Pancreas (tissue), 10 donors: ENCODE data around the gene S100A6. TPM values are rescaled to one million over a fixed set of nuclear protein-coding genes. Genes with fewer than 3 reads are reported as not detected.
"Not testable (repeated sequence)": the region's sequence is repeated elsewhere in the genome, so short reads cannot be mapped to it uniquely, and the experiment has no call there.

Source experiments
- ATAC-seq, 4 donors: fragments of 200-7000 bp; cut with Tn5 transposase; one replicate each; pipeline versions ENCODE4 v1.8.0 to v1.9.1; 2020; ENCODE audit warnings: mild to moderate bottlenecking in 4 of 4, moderate library complexity in 4 of 4
- DNase-seq, 6 donors: peaks; one replicate each; pipeline ENCODE4 v3.0.0-alpha.2; 2020
- FAIRE-seq: peaks from 2 replicates; lab custom pipeline; 2012; peaks lifted over from hg19 to GRCh38; lab: Jason Lieb, UNC
- H3K27ac ChIP-seq, 4 donors: fragments of 200-600 bp; sonication (generic); 1 replicate in 3 of 4; 2 replicates in 1 of 4; pipeline versions ENCODE4 v1.5.0 to v1.8.0; 2020
- H3K27me3 ChIP-seq, 4 donors: fragments of 200-600 bp; one replicate each; pipeline ENCODE4 v1.8.0; 2021
- H3K36me3 ChIP-seq, 3 donors: fragments of 200-600 bp; sonication (generic) in 1 of 3; one replicate each; pipeline versions ENCODE4 v1.5.0 to v1.8.0; 2020 to 2021
- H3K4me1 ChIP-seq, 3 donors: fragments of 200-600 bp; one replicate each; pipeline ENCODE4 v1.8.0; 2021
- H3K4me3 ChIP-seq, 4 donors: fragments of 200-600 bp; sonication (generic) in 2 of 4; one replicate each; pipeline versions ENCODE4 v1.5.0 to v1.8.0; 2020 to 2021
- H3K9me3 ChIP-seq, 4 donors: fragments of 200-600 bp; one replicate each; pipeline ENCODE4 v1.8.0; 2021
- WGBS, 2 donors: extraction: QIAGEN DNeasy Blood & Tissue Kit; methylation state at CpG; one replicate each; pipeline ENCODE4 v1.1.7; 2013; 5-methylcytosine and 5-hydroxymethylcytosine counted together
- intact Hi-C, 3 donors: fragments of 100-400 bp; cut with DNase I; formaldehyde crosslinking; loops; one replicate each; pipeline versions ENCODE4 v1.11.1 to v1.14.2; 2022
- polyA plus RNA-seq, 2 donors: library from polyadenylated mRNA; stranded (reverse); fragments of 200-250 nt; gene quantifications; one replicate each; pipeline ENCODE4 v1.2.3, GENCODE V29; 2013
- total RNA-seq, 6 donors: library from RNA; stranded (reverse); fragmentation: NEBNext Ultra II Directional in 4 of 6; extraction: Animal tissue kit (Norgen Biotek cat#: 25700) in 4 of 6; gene quantifications; one replicate each; pipeline versions ENCODE4 v1.2.1 to v1.2.4, GENCODE V29; 2021 to 2023
- TF ChIP-seq, protein P1 (sequence below), 4 donors: fragments of 200-600 bp; sonication (generic) in 3 of 4; IDR thresholded peaks; one replicate each; pipeline versions ENCODE4 v1.5.0 to v1.8.0; 2021; ENCODE audit warnings: antibody characterized with exemption in 4 of 4
- donor health status: healthy with polysubstance abuse.
- donor health status: DM: no; HTN: no; CAD: no; lungs with moderate emphysema.
- donor health status: DM: no; HTN: no; CAD: no.
- donor health status: control.
- donor health status: control.
- donor health status: Bipolar disorder and iron deficiency.
- donor health status: DM: yes; HTN: yes; CAD: no.
- donor health status: DM: no; HTN: no; CAD: no.
- donor health status: DM: no; HTN: no; CAD: no.
- donor health status: DM: yes; HTN: yes; CAD: no.

The S100A6 gene
- total and polyA plus RNA-seq, 8 donors = 21.4 to 495 (median 105) TPM

- H3K36me3 ChIP-seq = no peaks in the 10 kb centered on the region
- H3K4me3 ChIP-seq = no peak overlapping the region
- no peaks in the 10 kb centered on the region for H3K9me3 ChIP-seq
- no peak overlapping the region for H3K27ac ChIP-seq
- ATAC-seq (no peak), FAIRE-seq (no peak), DNase-seq (no peak)
- WGBS, 2 donors = 83 to 90% methylated on average over 3 of the region's 3 CpGs
- H3K27me3 ChIP-seq = no peaks in the 10 kb centered on the region
- TF ChIP-seq, protein P1, sequence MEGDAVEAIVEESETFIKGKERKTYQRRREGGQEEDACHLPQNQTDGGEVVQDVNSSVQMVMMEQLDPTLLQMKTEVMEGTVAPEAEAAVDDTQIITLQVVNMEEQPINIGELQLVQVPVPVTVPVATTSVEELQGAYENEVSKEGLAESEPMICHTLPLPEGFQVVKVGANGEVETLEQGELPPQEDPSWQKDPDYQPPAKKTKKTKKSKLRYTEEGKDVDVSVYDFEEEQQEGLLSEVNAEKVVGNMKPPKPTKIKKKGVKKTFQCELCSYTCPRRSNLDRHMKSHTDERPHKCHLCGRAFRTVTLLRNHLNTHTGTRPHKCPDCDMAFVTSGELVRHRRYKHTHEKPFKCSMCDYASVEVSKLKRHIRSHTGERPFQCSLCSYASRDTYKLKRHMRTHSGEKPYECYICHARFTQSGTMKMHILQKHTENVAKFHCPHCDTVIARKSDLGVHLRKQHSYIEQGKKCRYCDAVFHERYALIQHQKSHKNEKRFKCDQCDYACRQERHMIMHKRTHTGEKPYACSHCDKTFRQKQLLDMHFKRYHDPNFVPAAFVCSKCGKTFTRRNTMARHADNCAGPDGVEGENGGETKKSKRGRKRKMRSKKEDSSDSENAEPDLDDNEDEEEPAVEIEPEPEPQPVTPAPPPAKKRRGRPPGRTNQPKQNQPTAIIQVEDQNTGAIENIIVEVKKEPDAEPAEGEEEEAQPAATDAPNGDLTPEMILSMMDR (IDR thresholded peaks at IDR 0.05) = no peak
- H3K4me1 ChIP-seq = no peaks in the 10 kb centered on the region
- intact Hi-C loops = no loop called here
Measured at GRCh38 chr1:153531638-153532037, 4.2 kb downstream of the S100A6 start.

GRCh38 chr1:153527683-153528040, 8.1 kb downstream of the S100A6 start:
- FAIRE-seq = no peak
- Histone ChIP-seq H3K27me3 (no peaks in the 10 kb centered on the region), H3K4me1 (no peaks in the 10 kb centered on the region), H3K9me3 (no peaks in the 10 kb centered on the region), H3K4me3 (no peak overlapping the region), H3K27ac (no peak overlapping the region), H3K36me3 (no peaks in the 10 kb centered on the region)
- no peak for DNase-seq
- no peak for ATAC-seq
- intact Hi-C loops = no loop called here
- TF ChIP-seq, protein P1 (IDR thresholded peaks at IDR 0.05) = no peak
- WGBS, 2 donors = 85 to 88% methylated on average over 5 of the region's 5 CpGs

DNA sequence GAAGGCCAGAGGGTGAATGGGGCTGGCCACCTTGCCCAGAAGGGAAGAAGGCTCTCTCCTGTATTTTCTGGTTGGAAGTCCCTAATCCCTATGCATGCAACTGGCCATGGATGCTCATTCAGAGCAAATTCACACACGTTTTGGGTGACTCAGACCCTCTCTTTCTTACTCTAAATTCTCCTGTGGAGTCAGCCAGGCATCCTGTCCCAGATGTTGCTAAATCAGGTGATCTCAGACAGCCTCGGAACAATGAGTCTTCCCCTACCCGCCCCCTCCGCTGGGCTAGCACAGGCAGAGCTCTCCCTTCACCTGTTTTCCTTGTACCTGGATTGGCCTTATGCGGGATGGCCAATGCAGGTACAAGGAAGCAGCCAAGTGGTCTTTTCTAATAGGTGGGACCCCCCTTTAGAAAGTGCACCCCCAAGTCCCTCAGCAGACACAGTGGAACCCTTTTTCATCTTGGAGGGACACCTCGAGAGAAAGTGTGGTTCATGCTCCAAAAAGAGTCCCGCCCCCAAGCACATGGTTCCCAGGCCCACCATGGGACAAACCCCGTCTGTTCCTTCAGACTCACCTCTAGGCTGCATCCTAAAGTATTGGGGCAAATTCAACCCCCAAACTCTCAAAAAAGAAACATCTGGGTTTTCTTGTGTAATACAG, 8.6 kb downstream of the S100A6 start:
- no peak for DNase-seq
- 82 to 86% methylated on average over 8 of the region's 8 CpGs for WGBS, 2 donors
- intact Hi-C loops = no loop called here
- no peaks in the 10 kb centered on the region for H3K4me1 ChIP-seq
- peak in 1 of 4 donors; percentile 18 for ATAC-seq
- TF ChIP-seq, protein P1 (IDR thresholded peaks at IDR 0.05) = no peak
- FAIRE-seq = no peak
- H3K27ac ChIP-seq = no peak overlapping the region
- no peaks in the 10 kb centered on the region for H3K27me3 ChIP-seq
- no peak overlapping the region for H3K4me3 ChIP-seq
- no peaks in the 10 kb centered on the region for H3K36me3 ChIP-seq
- H3K9me3 ChIP-seq = no peaks in the 10 kb centered on the region

- FAIRE-seq (no peak), ATAC-seq (peak in 3 of 4 donors; percentile 21 to 38 (median 35)), DNase-seq (no peak)
- Histone ChIP-seq H3K27me3 (no peaks in the 10 kb centered on the region), H3K4me1 (no peaks in the 10 kb centered on the region), H3K4me3 (no peak overlapping the region), H3K27ac (no peak overlapping the region), H3K9me3 (no peaks in the 10 kb centered on the region), H3K36me3 (no peaks in the 10 kb centered on the region)
- intact Hi-C loops = no loop called here
- 20 to 22% methylated on average over 8 of the region's 8 CpGs for WGBS, 2 donors
- TF ChIP-seq, protein P1 (IDR thresholded peaks at IDR 0.05) = no peak
Measured at GRCh38 chr1:153526132-153526543, 9.7 kb downstream of the S100A6 start.

GRCh38 chr1:153525088-153525728, 10.6 kb downstream of the S100A6 start:
- intact Hi-C loops = no loop called here
- 54 to 56% methylated on average over 3 of the region's 3 CpGs for WGBS, 2 donors
- Histone ChIP-seq H3K27ac (no peak overlapping the region), H3K27me3 (no peaks in the 10 kb centered on the region), H3K36me3 (no peaks in the 10 kb centered on the region), H3K4me1 (peaks cover 0 to 5% (median 0%) of the 10 kb centered on the region in 3 donors), H3K9me3 (no peaks in the 10 kb centered on the region), H3K4me3 (no peak overlapping the region)
- TF ChIP-seq, protein P1 (IDR thresholded peaks at IDR 0.05) = no peak
- FAIRE-seq = no peak
- ATAC-seq = peak in 3 of 4 donors; percentile 24 to 48 (median 41)
- no peak for DNase-seq

DNA sequence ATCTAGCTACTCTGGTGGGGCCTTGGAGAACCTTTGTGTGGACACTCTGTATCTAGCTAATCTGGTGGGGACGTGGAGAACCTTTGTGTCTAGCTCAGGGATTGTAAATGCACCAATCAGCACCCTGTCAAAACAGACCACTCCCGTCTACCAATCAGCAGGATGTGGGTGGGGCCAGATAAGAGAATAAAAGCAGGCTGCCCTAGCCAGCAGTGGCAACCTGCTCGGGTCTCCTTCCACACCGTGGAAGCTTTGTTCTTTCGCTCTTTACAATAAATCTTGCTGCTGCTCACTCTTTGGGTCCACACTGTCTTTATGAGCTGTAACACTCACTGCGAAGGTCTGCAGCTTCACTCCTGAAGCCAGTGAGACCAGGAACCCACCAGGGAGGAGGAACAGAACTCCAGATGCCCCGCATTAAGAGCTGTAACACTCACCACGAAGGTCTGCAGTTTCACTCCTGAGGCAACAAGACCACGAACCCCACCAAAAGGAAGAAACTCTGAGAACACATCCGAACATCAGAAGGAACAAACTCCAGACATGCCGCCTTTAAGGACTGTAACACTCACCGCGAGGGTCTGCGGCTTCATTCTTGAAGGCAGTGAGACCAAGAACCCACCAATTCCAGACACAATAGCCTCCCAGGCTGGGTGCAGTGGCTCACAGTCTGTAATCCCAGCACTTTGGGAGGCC, 13.3 kb downstream of the S100A6 start:
- H3K27me3 ChIP-seq, H3K9me3 ChIP-seq, intact Hi-C loops, ATAC-seq, H3K4me3 ChIP-seq, H3K36me3 ChIP-seq, FAIRE-seq, H3K4me1 ChIP-seq, H3K27ac ChIP-seq, DNase-seq: not testable (repeated sequence)
- 69 to 80% methylated on average over 13 to 14 of the region's 14 CpGs for WGBS, 2 donors

GRCh38 chr1:153521808-153522207, 14.0 kb downstream of the S100A6 start:
- H3K36me3 ChIP-seq, H3K4me3 ChIP-seq, H3K9me3 ChIP-seq, H3K27me3 ChIP-seq, ATAC-seq, H3K4me1 ChIP-seq, intact Hi-C loops, FAIRE-seq, H3K27ac ChIP-seq, DNase-seq: not testable (repeated sequence)
- WGBS, 2 donors = 95 to 98% methylated on average over 31 to 37 of the region's 37 CpGs
